ENCODE results near the gene IZUMO2. TPM values are rescaled to one million over a fixed set of nuclear protein-coding genes. Genes with fewer than 3 reads are reported as not detected.
A peak's percentile ranks its signal among the peaks of the same experiment; 100 is the strongest.

The IZUMO2 gene
- total RNA-seq, 1 donor from 2014 or later: not detected

DNA sequence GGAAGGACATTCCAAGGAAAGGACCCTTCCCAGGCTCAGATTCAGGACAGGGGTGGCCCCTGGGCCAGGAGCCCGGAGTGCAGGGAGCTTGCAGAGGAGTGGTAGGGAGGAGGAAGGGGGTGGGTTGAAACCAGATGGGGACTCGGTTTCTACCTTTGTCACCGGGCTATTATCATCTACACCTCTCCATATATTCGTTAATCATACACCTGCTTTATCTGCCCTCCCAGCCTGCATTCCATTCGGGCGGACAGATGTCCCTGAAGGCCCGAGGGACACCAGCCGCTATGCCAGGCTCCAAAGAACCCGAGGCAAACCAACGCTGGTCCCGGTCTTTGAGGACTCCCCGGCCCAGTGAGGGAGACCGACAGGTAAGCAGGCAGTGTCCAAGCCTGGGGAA, 24.9 kb upstream of the IZUMO2 start:
- H3K27me3 Mint-ChIP-seq (ENCODE audit: low read depth): peaks cover 12% of the 10 kb centered on the region
- no peaks in the 10 kb centered on the region for H3K4me1 Mint-ChIP-seq (ENCODE audit: low read depth)
- H3K27ac Mint-ChIP-seq (ENCODE audit: unreplicated experiment): no peak overlapping the region
- H3K36me3 Mint-ChIP-seq (ENCODE audit: low read depth): no peaks in the 10 kb centered on the region
- no peaks in the 10 kb centered on the region for H3K9me3 Mint-ChIP-seq (ENCODE audit: low read depth)
- no peak overlapping the region for H3K4me3 Mint-ChIP-seq (ENCODE audit: unreplicated experiment)
- DNase-seq (ENCODE audit: low spot score): peak; percentile 47
- TF ChIP-seq CTCF (IDR thresholded peaks at IDR 0.05): no peak

GRCh38 chr19:50184196-50184595, 21.1 kb upstream of the IZUMO2 start:
- DNase-seq (ENCODE audit: low spot score): no peak
- H3K4me3 Mint-ChIP-seq (ENCODE audit: unreplicated experiment): no peak overlapping the region
- no peak overlapping the region for H3K27ac Mint-ChIP-seq (ENCODE audit: unreplicated experiment)
- H3K27me3 Mint-ChIP-seq (ENCODE audit: low read depth): peaks cover 3% of the 10 kb centered on the region
- peaks cover 2% of the 10 kb centered on the region for H3K9me3 Mint-ChIP-seq (ENCODE audit: low read depth)
- H3K36me3 Mint-ChIP-seq (ENCODE audit: low read depth): no peaks in the 10 kb centered on the region
- H3K4me1 Mint-ChIP-seq (ENCODE audit: low read depth): no peaks in the 10 kb centered on the region
- TF ChIP-seq CTCF (IDR thresholded peaks at IDR 0.05): no peak

DNA sequence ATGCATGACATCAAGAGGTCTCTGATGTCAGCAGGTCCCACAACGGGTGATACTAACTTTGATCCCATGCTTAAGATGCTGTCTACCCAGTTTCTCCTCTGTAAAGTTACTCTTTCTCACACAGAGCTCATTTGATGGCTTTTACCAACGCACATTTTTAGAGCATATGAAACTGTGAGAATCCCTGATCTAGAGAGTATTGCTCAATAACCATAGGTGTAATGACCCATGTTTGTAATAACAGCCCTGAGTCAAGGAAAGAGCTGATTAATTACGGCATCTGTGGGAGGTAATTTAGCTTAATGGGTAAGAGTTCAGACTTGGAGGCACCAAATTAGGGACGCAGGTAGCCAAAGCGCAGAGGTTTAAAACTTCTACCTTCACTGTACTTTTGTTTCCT, 18.0 kb upstream of the IZUMO2 start:
- H3K9me3 Mint-ChIP-seq (ENCODE audit: low read depth): peaks cover 2% of the 10 kb centered on the region
- H3K4me3 Mint-ChIP-seq (ENCODE audit: unreplicated experiment): no peak overlapping the region
- H3K27me3 Mint-ChIP-seq (ENCODE audit: low read depth): no peaks in the 10 kb centered on the region
- DNase-seq (ENCODE audit: low spot score): no peak
- TF ChIP-seq CTCF (IDR thresholded peaks at IDR 0.05): no peak
- H3K4me1 Mint-ChIP-seq (ENCODE audit: low read depth): no peaks in the 10 kb centered on the region
- H3K36me3 Mint-ChIP-seq (ENCODE audit: low read depth): no peaks in the 10 kb centered on the region
- no peak overlapping the region for H3K27ac Mint-ChIP-seq (ENCODE audit: unreplicated experiment)

- Mint-ChIP-seq H3K4me3 (ENCODE audit: unreplicated experiment) (no peak overlapping the region), H3K4me1 (ENCODE audit: low read depth) (no peaks in the 10 kb centered on the region), H3K9me3 (ENCODE audit: low read depth) (peaks cover 2% of the 10 kb centered on the region), H3K27me3 (ENCODE audit: low read depth) (no peaks in the 10 kb centered on the region), H3K27ac (ENCODE audit: unreplicated experiment) (no peak overlapping the region), H3K36me3 (ENCODE audit: low read depth) (no peaks in the 10 kb centered on the region)
- no peak for TF ChIP-seq CTCF (IDR thresholded peaks at IDR 0.05)
- no peak for DNase-seq (ENCODE audit: low spot score)
Observed at GRCh38 chr19:50178859-50179537, 15.9 kb upstream of the IZUMO2 start.

GRCh38 chr19:50178320-50178719, 15.2 kb upstream of the IZUMO2 start:
- TF ChIP-seq CTCF (IDR thresholded peaks at IDR 0.05): no peak
- H3K9me3 Mint-ChIP-seq (ENCODE audit: low read depth): peaks cover 2% of the 10 kb centered on the region
- no peaks in the 10 kb centered on the region for H3K4me1 Mint-ChIP-seq (ENCODE audit: low read depth)
- H3K36me3 Mint-ChIP-seq (ENCODE audit: low read depth): no peaks in the 10 kb centered on the region
- H3K27ac Mint-ChIP-seq (ENCODE audit: unreplicated experiment): no peak overlapping the region
- H3K4me3 Mint-ChIP-seq (ENCODE audit: unreplicated experiment): no peak overlapping the region
- no peak for DNase-seq (ENCODE audit: low spot score)
- H3K27me3 Mint-ChIP-seq (ENCODE audit: low read depth): no peaks in the 10 kb centered on the region

Measured in chondrocyte (in vitro differentiated cells).